ENCODE measurements around the gene PCID2. TPM values are rescaled to one million over a fixed set of nuclear protein-coding genes. Genes with fewer than 3 reads are reported as not detected.

PCID2 gene
- total RNA-seq, 1 donor from 2014 or later = 47.9 TPM

DNA sequence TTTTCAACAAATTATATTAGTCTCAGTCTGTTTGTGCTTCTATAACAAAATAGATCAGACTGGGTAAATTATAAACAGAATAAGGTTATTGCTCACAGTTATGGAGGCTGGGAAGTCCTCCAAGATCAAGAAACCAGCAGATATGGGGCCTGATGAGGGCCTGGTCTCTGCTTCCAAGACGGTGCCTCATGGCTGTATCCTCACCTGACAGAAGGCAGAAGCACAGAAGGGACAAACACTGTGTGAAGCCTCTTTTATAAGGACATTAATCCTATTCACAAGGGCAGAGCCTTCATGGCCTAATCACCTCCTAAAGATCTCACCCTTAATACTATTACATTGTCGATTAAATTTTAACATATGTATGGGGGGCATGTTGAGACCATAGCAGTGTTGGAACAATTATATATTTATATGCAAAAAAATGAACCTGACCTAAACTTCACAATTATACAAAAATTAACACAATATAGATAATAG is 73.1 kb downstream of the PCID2 start:
- peaks cover 61% of the 10 kb centered on the region for H3K27me3 Mint-ChIP-seq (ENCODE audit: unreplicated experiment)
- H3K27ac Mint-ChIP-seq (ENCODE audit: unreplicated experiment) = no peak overlapping the region
- no peaks in the 10 kb centered on the region for H3K4me1 Mint-ChIP-seq (ENCODE audit: unreplicated experiment)
- no peak for DNase-seq (ENCODE audit: extremely low spot score, unreplicated experiment)
- TF ChIP-seq, protein P1, sequence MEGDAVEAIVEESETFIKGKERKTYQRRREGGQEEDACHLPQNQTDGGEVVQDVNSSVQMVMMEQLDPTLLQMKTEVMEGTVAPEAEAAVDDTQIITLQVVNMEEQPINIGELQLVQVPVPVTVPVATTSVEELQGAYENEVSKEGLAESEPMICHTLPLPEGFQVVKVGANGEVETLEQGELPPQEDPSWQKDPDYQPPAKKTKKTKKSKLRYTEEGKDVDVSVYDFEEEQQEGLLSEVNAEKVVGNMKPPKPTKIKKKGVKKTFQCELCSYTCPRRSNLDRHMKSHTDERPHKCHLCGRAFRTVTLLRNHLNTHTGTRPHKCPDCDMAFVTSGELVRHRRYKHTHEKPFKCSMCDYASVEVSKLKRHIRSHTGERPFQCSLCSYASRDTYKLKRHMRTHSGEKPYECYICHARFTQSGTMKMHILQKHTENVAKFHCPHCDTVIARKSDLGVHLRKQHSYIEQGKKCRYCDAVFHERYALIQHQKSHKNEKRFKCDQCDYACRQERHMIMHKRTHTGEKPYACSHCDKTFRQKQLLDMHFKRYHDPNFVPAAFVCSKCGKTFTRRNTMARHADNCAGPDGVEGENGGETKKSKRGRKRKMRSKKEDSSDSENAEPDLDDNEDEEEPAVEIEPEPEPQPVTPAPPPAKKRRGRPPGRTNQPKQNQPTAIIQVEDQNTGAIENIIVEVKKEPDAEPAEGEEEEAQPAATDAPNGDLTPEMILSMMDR (IDR thresholded peaks at IDR 0.05) = no peak
- no peaks in the 10 kb centered on the region for H3K36me3 Mint-ChIP-seq (ENCODE audit: unreplicated experiment)
- H3K4me3 Mint-ChIP-seq (ENCODE audit: unreplicated experiment) = no peak overlapping the region
- H3K9me3 Mint-ChIP-seq (ENCODE audit: unreplicated experiment) = no peaks in the 10 kb centered on the region

DNA sequence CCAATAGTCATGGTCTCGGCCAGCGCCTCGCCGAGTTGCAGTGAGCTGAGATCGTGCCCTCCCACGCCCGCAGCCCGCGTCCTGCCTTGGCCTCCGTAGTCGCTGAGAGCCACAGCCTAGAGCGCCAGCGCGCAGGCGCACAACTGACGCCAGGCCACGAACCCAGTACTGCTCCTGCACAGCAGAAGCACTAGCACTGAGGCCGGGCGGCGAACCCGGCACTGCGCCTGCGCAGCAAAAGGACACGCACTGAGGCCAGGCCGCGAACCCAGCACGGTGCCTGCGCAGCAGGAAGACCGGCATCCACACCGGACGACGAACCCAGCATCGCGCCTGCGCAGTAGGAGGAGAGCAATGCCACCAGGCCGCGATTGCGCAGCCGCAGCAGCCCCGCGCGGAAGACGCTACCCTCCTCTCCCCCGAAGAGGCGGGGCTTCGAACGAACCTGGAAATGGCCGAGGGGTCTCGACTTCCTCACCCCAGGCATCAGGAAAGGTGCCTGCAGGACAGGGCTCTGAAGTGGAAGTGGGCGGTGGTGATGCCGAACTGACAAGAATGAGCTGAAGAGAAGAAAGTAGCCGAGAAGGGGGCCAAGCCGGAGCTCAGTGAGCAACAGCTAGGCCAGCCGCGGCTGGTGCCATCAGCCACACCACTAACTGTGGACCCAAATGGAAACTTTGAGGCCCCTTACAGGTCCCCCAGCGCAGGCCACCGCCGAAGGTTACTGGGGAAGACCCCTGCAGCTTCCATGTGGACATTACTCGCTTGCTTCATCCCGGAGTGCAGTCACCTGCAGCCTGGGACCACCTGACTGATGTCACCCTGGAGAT is 78.3 kb downstream of the PCID2 start:
- no peaks in the 10 kb centered on the region for H3K4me1 Mint-ChIP-seq (ENCODE audit: unreplicated experiment)
- no peak overlapping the region for H3K4me3 Mint-ChIP-seq (ENCODE audit: unreplicated experiment)
- peak; percentile 84 for DNase-seq (ENCODE audit: extremely low spot score, unreplicated experiment)
- H3K36me3 Mint-ChIP-seq (ENCODE audit: unreplicated experiment) = no peaks in the 10 kb centered on the region
- TF ChIP-seq, protein P1 (IDR thresholded peaks at IDR 0.05) = no peak
- peaks cover 48% of the 10 kb centered on the region for H3K27me3 Mint-ChIP-seq (ENCODE audit: unreplicated experiment)
- H3K27ac Mint-ChIP-seq (ENCODE audit: unreplicated experiment) = no peak overlapping the region
- H3K9me3 Mint-ChIP-seq (ENCODE audit: unreplicated experiment) = no peaks in the 10 kb centered on the region

DNA sequence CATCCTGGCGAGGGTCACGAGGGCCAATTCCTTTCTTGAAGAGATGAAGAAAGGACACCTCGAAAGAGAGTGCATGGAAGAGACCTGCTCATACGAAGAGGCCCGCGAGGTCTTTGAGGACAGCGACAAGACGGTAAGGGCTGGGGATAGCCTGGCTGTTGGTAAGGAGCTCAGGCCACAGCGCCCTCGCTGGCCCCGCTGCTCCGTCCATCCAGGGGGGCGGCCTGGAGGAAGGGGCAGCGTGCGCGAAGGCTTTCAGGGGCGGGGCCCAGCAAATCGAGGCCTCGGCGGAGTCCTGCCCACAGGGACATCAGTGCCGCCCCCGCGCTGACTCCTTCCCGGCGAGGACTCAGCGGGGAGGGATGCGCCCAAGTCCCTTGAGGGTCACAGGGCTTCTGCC is 79.0 kb downstream of the PCID2 start:
- Mint-ChIP-seq H3K27ac (ENCODE audit: unreplicated experiment) (no peak overlapping the region), H3K9me3 (ENCODE audit: unreplicated experiment) (no peaks in the 10 kb centered on the region), H3K4me1 (ENCODE audit: unreplicated experiment) (no peaks in the 10 kb centered on the region), H3K27me3 (ENCODE audit: unreplicated experiment) (peaks cover 47% of the 10 kb centered on the region), H3K4me3 (ENCODE audit: unreplicated experiment) (no peak overlapping the region), H3K36me3 (ENCODE audit: unreplicated experiment) (no peaks in the 10 kb centered on the region)
- DNase-seq (ENCODE audit: extremely low spot score, unreplicated experiment) = peak; percentile 80
- TF ChIP-seq, protein P1 (IDR thresholded peaks at IDR 0.05) = no peak

Other genes with a start within 250 kb of the PCID2 start
- gene MCF2L, start 239.5 kb downstream of the PCID2 start, total RNA-seq = 4.3 and 5.6 TPM in 2 replicates
- gene F7, start 102.9 kb downstream of the PCID2 start, total RNA-seq = not detected in 2 replicates
- 1.8 and 2.0 TPM in 2 replicates for gene F10, start 85.9 kb downstream of the PCID2 start, total RNA-seq
- not detected in 2 replicates for gene PROZ, start 50.0 kb downstream of the PCID2 start, total RNA-seq
- gene CUL4A, start 944 bp upstream of the PCID2 start, total RNA-seq = 76.7 and 77.3 TPM in 2 replicates
- 413 and 449 TPM in 2 replicates for gene LAMP1, start 88.6 kb upstream of the PCID2 start, total RNA-seq
- 0.99 and 2.0 TPM in 2 replicates for gene GRTP1, start 155.5 kb upstream of the PCID2 start, total RNA-seq
- 2.6 and 2.9 TPM in 2 replicates for gene ADPRHL1, start 244.8 kb upstream of the PCID2 start, total RNA-seq

All from osteocyte (in vitro differentiated cells).